HG02973 (cell line): Measurements from ENCODE around the gene FRG2C.
"Not testable (repeated sequence)": the region's sequence is repeated elsewhere in the genome, so short reads cannot be mapped to it uniquely, and the experiment has no call there.

Source experiments
- ATAC-seq: cut with Tn5 transposase; IDR thresholded peaks from one replicate; pipeline ENCODE4 v1.9.1; 2021; ENCODE audit warnings: moderate library complexity; ENCODE audit not compliant: unreplicated experiment

Gene FRG2C

GRCh38 chr3:75664028-75664427 lies at the start of gene FRG2C:
TSS of gene FRG2C (plus strand) at chr3:75664328. CDS start at chr3:75664380, 52 bp downstream.
- not testable (repeated sequence) for ATAC-seq

- ATAC-seq = not testable (repeated sequence)
Measured at GRCh38 chr3:75618666-75619305, 45.3 kb upstream of the FRG2C start.

- not testable (repeated sequence) for ATAC-seq
Measured at GRCh38 chr3:75619481-75620031, 44.6 kb upstream of the FRG2C start.

- not testable (repeated sequence) for ATAC-seq
Measured at GRCh38 chr3:75621772-75622171, 42.4 kb upstream of the FRG2C start.

GRCh38 chr3:75623656-75624055 lies 40.5 kb upstream of the FRG2C start:
- not testable (repeated sequence) for ATAC-seq

- ATAC-seq = not testable (repeated sequence)
Measured at GRCh38 chr3:75630887-75631535, 33.1 kb upstream of the FRG2C start.

- no peak for ATAC-seq
Measured at GRCh38 chr3:75631541-75631940, 32.6 kb upstream of the FRG2C start.

- not testable (repeated sequence) for ATAC-seq
Measured at GRCh38 chr3:75638947-75639346, 25.2 kb upstream of the FRG2C start.

GRCh38 chr3:75641107-75641517 lies 23.0 kb upstream of the FRG2C start:
- ATAC-seq = not testable (repeated sequence)

GRCh38 chr3:75643031-75643800 lies 20.9 kb upstream of the FRG2C start:
- not testable (repeated sequence) for ATAC-seq

GRCh38 chr3:75645548-75645947 lies 18.6 kb upstream of the FRG2C start:
- not testable (repeated sequence) for ATAC-seq

GRCh38 chr3:75650191-75650590 lies 13.9 kb upstream of the FRG2C start:
- no peak for ATAC-seq

GRCh38 chr3:75655101-75655904 lies 8.8 kb upstream of the FRG2C start:
- not testable (repeated sequence) for ATAC-seq

GRCh38 chr3:75655956-75656355 lies 8.2 kb upstream of the FRG2C start:
- ATAC-seq = not testable (repeated sequence)

GRCh38 chr3:75658411-75659107 lies 5.6 kb upstream of the FRG2C start:
- ATAC-seq = not testable (repeated sequence)

GRCh38 chr3:75659108-75659433 lies 5.1 kb upstream of the FRG2C start:
- not testable (repeated sequence) for ATAC-seq

GRCh38 chr3:75665626-75666025 lies 1.5 kb downstream of the FRG2C start:
- not testable (repeated sequence) for ATAC-seq

GRCh38 chr3:75667757-75668701 lies 3.9 kb downstream of the FRG2C start:
- ATAC-seq = not testable (repeated sequence)
